LNCaP clone FGC (cell line): ENCODE measurements around the gene C2orf81.

Experiments used
- DNase-seq: peaks from one replicate; pipeline ENCODE4 v3.0.0-alpha.2; 2011; ENCODE audit warnings: low read depth
- H3K4me3 ChIP-seq: 2 replicates; pipeline ENCODE4 v1.5.1; 2011; ENCODE audit warnings: mild to moderate bottlenecking, low read depth, low read length, control low read depth
- CTCF ChIP-seq: IDR thresholded peaks from 2 replicates; pipeline ENCODE4 v1.5.1; 2012; ENCODE audit warnings: mild to moderate bottlenecking; ENCODE audit not compliant: control insufficient read depth, insufficient read depth; ENCODE audit errors: extremely low read depth

The C2orf81 gene

GRCh38 chr2:74373985-74374384 lies 47.4 kb downstream of the C2orf81 start:
- DNase-seq = no peak
- TF ChIP-seq CTCF = no peak
- H3K4me3 ChIP-seq = no peak overlapping the region

DNA sequence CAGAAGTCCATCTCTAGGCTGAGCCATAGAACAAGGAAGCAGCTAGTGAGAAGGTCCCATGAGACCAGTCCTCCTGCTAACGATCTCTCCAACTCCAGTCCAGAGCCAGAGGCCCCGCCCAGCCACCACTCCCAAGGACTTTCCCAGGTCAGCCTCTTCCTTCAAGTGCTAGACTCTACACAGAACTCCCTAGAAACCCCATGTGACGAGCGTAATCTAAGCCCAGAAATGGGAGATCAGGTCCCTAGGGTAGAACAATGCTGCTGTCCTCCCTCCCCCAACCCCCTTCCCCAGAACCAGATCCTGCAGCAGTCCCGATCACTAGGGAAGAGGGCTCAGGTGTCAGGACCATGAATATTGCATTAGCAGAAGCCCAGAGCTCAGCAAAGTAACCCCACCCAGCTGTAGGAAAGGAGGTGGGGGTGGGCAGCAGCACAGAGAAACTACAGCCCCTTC lies 48.2 kb downstream of the C2orf81 start:
- TF ChIP-seq CTCF = no peak
- DNase-seq = no peak
- H3K4me3 ChIP-seq = no peak overlapping the region

DNA sequence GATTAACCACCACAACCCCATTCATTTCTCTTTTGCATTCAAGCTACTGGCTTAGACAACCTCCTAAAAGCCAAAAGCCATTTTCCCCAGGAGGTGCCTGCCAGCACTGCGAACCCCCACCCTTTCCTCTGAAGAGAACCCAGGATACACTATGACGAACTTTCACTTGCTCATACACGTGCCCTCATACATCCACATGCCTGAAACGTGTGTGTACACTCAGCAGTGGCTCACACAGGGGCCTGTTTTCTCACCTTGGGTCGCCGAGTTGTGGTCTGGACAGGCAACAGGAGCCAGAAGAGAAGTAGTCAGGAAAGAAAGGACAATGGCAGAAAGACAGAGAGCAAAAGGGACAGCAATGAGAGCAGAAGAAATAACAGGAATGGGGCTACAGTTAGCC lies 48.7 kb downstream of the C2orf81 start:
- no peak for TF ChIP-seq CTCF
- no peak overlapping the region for H3K4me3 ChIP-seq
- DNase-seq = no peak

DNA sequence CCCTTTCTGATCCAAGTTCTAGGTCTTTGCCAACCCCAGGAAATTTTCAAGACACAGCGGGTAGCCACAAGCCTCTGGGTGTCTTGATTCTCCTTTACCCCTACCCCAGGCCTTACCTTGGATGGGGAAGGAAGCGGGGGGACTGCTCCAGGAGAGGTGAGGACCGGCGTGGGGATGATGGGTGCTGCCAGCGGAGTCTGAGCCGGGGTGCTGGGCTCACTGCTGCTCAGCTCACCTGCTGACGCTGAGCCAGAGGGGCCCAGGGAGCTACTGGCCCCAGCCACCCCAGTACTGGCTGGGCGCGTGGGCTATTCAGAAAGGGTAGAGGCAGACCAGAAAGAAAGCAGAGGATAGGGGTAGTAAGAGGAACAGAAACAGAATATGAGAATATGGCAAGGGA lies 50.0 kb downstream of the C2orf81 start:
- H3K4me3 ChIP-seq = no peak overlapping the region
- DNase-seq = no peak
- no peak for TF ChIP-seq CTCF

GRCh38 chr2:74369976-74370375 lies 51.4 kb downstream of the C2orf81 start:
- DNase-seq = no peak

DNA sequence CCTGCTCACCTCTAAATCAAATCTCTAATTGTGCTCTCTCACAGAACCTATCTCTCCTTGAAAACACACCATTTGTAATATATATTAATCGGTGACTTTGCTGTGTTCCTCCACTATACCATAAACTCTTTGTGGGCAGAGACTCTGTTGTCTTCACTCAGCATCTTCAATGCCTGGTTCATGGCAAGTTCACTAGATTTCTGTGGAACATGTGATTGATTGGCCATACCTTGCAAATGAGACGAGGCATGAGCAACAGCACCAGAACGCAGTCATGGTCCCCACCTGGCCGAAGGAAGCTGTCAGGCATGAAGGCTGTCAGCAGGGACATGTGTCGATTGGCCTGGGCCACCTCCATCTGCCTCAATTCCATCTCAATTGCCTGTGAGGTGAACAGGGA lies 52.9 kb downstream of the C2orf81 start:
- no peak for TF ChIP-seq CTCF
- H3K4me3 ChIP-seq = no peak overlapping the region
- DNase-seq = no peak

More at GRCh38 chr2:74369976-74370375, 51.4 kb downstream of the C2orf81 start:
- TF ChIP-seq CTCF = no peak
- no peak overlapping the region for H3K4me3 ChIP-seq

DNA sequence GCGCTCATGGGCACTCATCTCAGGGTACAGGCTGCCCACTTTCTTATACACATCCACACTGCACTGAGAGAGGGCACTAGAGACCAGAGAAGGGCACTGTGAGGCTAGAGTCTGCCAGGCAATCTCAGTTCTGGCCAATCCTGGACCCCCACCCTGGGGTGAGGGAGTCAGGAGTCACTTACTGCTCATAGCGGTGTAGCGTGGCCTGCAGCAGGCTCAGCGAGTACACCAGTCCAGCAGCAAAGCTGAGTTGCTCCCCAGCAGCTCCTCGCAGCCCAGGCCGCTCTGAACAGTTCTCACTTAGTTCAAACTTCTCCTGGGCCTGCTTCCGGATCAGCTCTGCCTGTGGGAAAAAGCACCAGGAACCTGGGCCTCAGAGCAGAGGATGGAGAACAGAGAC lies 53.6 kb downstream of the C2orf81 start:
- no peak overlapping the region for H3K4me3 ChIP-seq
- DNase-seq = no peak
- no peak for TF ChIP-seq CTCF
